ENCODE results near the gene PCDHGC5.

Gene PCDHGC5

DNA sequence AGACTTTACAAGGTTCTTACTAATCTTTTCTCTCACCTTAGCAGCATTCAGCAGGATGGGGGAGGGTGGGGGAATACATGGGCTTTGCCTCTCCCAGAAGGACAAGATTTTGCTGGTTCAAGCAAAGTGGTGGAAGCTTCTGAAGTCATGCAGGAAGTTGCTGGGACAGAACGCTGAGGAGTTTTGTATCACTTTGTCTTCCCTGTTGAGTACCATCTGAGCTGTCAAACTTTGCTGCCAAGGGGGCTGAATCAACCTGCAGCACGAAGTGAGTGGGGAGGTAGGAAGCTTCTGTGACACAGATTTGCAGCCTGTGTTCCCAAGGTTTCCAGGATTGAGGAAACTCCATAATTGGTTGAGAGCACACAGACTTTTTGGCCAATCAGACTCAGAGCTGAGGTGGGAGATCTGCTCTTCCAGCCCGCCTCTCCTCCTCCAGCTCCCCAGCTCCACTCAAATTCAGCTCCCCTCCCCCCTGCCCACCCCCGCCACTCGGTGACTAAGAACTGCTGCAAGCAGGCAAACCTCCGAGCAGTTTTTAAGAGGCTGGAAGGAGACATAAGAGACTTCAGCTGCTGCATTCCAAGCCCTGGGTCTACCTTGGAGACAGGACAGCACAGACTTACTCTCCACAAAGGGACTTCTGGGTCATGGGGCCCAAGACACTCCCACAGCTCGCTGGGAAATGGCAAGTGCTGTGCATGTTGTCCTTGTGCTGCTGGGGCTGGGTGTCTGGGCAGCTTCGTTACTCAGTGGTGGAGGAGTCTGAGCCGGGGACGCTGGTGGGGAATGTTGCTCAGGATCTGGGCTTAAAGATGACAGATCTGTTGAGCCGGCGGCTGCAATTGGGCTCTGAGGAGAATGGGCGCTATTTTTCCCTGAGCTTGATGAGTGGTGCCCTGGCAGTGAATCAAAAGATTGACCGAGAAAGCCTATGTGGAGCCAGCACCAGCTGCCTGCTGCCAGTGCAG, at the start of gene PCDHGC5:
Gene PCDHGC5 (plus strand): TSS at position 491 of the 971 bp plus-strand sequence. CDS start 160 bp downstream, at position 651.
- DNase-seq (ENCODE audit: low spot score): peak; percentile 89

DNA sequence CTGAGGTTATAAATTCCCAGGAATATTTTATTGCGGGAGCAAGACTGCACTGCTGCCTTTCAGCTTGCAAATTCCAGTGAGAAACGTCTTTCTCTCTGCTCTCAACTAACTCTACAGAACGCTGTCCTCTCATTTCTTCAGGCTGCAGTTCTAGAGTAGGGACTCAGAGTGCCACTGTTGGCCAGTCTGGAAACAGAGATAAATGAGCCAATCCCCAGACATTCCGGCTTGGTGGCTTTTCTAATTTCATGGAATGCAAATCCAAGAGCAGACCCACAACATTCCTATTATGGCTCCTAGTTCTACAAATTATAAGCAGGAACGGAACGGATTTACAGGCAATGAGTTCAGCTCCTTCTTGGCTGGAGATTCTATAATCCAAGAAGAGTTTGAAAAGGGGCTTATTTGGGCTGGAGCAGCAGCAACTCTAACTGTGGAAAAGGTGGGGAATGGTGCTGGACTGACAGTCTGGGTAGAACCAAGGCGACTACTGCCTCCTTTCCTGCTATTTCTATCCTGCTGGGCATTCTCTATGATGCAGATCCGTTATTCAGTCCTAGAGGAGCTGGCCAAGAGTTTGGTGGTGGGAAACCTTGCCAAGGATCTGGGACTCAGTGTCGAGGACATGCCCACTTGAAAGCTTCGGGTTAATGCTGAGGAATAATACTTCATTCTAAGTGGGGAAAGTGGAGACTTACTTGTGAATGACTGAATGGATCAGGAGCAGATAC, 49.3 kb upstream of the PCDHGC5 start:
- no peak for DNase-seq (ENCODE audit: low spot score)

DNA sequence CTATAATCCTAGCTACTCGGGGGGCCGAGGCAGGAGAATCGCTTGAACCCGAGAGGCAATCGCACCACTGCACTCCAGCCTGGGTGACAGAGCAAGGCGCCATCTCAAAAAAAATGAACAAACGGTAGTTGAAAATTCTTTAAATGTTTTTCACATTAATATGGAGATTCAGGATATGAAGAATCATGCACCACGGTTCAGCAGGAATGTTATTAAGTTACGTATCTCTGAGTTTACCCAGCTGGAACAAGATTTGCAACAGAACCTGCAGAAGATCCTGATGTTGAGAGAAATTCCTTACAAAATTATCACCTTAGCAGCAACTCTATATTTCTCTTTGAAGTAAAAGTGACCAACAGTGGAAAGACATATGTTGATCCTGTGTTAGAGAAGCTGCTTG, 48.5 kb upstream of the PCDHGC5 start:
- no peak for DNase-seq (ENCODE audit: low spot score)

GRCh38 chr5:141441571-141442170, 47.2 kb upstream of the PCDHGC5 start:
- DNase-seq (ENCODE audit: low spot score): no peak

- no peak for DNase-seq (ENCODE audit: low spot score)
Measured at GRCh38 chr5:141465351-141465750, 23.5 kb upstream of the PCDHGC5 start.

GRCh38 chr5:141475625-141476131, 13.2 kb upstream of the PCDHGC5 start, which contains the start of gene PCDHGC3:
Gene PCDHGC3 (plus strand): TSS chr5:141475966. CDS start chr5:141476117, 151 bp downstream.
- peak; percentile 96 for DNase-seq (ENCODE audit: low spot score)

- DNase-seq (ENCODE audit: low spot score): peak; percentile 77
Measured at GRCh38 chr5:141476132-141476911, 12.6 kb upstream of the PCDHGC5 start.

DNA sequence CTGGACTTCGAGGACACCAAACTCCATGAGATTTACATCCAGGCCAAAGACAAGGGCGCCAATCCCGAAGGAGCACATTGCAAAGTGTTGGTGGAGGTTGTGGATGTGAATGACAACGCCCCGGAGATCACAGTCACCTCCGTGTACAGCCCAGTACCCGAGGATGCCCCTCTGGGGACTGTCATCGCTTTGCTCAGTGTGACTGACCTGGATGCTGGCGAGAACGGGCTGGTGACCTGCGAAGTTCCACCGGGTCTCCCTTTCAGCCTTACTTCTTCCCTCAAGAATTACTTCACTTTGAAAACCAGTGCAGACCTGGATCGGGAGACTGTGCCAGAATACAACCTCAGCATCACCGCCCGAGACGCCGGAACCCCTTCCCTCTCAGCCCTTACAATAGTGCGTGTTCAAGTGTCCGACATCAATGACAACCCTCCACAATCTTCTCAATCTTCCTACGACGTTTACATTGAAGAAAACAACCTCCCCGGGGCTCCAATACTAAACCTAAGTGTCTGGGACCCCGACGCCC, 11.8 kb upstream of the PCDHGC5 start:
- DNase-seq (ENCODE audit: low spot score): no peak

- no peak for DNase-seq (ENCODE audit: low spot score)
Measured at GRCh38 chr5:141477815-141478214, 11.1 kb upstream of the PCDHGC5 start.

GRCh38 chr5:141478321-141478945, 10.4 kb upstream of the PCDHGC5 start:
- no peak for DNase-seq (ENCODE audit: low spot score)

DNA sequence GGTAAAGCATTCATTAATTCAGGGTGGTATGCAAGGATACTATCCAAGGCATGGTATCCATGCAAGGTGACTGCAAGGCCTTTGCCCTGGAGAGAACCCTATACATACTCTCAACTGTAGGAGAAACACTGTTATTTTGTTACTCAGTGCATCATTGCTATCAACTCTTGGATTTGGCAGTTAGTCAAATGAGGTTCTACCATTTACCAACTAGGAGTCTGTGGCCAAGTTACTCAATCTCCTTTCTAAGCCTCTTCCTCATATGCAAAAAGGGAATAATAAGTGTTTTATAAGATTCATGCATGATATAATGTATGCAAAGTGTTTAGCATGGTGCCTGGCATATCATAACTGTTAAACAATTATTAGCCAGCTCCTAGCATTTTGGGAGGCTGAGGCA, 9.1 kb upstream of the PCDHGC5 start:
- no peak for DNase-seq (ENCODE audit: low spot score)

- no peak for DNase-seq (ENCODE audit: low spot score)
Measured at GRCh38 chr5:141483902-141484301, 5.0 kb upstream of the PCDHGC5 start.

GRCh38 chr5:141484310-141484640, 4.6 kb upstream of the PCDHGC5 start:
- DNase-seq (ENCODE audit: low spot score): no peak

DNA sequence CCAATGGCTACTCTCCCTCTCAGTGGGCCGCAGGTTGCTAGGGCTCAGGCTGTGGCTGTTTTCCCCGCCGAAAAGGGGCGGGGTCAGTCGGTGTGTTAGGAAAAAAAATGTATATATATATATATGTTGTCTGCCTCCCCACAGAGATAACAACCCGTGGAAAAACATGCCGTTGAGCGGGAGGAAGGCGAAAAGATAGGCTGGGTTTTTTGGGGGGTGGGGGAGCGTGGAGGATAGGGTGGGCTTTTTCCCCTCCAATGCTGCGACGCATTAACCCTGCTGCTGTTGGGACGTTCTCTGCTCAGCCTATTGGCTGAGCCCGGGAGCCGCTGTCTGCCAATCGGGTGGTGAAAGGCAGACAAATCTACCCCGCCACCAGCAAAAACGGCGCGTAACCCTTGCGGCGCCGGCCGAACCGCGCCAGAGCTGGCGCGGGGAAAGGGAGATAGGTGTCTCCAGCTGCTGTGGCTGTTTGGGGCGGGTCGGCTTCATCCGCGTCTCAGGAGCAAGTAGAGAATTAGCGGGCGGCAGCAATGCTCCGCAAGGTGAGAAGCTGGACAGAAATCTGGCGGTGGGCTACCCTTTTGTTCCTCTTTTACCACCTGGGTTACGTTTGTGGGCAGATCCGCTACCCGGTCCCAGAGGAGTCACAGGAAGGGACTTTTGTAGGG, 4.1 kb upstream of the PCDHGC5 start, which contains the start of gene PCDHGC4:
Gene PCDHGC4 (plus strand): TSS at position 390 of the 671 bp plus-strand sequence. CDS start 144 bp downstream, at position 534.
- DNase-seq (ENCODE audit: low spot score): no peak

- DNase-seq (ENCODE audit: low spot score): no peak
Measured at GRCh38 chr5:141485321-141486055, 3.4 kb upstream of the PCDHGC5 start.

DNA sequence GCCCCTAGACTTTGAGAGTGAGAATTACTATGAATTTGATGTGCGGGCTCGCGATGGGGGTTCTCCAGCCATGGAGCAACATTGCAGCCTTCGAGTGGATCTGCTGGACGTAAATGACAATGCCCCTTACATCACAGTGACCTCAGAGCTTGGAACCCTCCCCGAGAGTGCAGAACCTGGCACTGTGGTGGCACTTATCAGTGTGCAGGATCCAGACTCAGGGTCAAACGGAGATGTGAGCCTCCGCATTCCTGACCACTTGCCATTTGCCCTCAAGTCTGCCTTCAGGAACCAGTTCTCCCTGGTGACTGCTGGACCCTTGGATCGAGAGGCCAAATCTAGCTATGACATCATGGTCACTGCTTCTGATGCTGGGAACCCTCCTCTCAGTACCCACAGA, 2.8 kb upstream of the PCDHGC5 start:
- no peak for DNase-seq (ENCODE audit: low spot score)

DNA sequence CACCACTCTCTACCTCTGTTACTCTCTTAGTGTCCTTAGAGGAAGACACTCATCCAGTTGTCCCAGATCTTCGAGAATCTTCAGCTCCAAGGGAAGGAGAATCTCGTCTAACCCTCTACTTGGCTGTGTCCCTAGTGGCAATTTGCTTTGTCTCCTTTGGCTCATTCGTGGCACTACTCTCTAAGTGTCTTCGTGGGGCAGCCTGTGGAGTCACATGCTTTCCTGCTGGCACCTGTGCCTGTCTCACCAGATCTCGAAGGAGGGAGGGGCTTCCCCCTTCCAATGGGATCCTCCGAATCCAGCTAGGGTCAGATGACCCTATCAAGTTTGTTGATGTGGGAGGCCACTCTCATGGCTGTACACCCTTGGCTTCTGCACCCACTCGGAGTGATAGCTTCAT, 1.8 kb upstream of the PCDHGC5 start:
- no peak for DNase-seq (ENCODE audit: low spot score)

DNA sequence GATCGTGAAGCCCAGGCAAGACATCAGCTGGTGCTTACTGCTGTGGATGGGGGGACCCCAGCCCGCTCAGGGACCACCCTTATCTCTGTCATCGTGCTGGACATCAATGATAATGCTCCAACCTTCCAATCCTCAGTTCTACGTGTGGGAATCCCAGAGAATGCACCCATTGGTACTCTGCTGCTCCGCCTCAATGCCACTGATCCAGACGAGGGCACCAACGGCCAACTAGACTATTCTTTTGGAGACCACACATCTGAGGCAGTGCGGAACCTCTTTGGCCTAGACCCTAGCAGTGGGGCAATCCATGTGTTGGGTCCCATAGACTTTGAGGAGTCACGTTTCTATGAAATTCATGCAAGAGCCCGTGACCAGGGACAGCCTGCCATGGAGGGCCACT, 960 bp downstream of the PCDHGC5 start:
- DNase-seq (ENCODE audit: low spot score): no peak

DNA sequence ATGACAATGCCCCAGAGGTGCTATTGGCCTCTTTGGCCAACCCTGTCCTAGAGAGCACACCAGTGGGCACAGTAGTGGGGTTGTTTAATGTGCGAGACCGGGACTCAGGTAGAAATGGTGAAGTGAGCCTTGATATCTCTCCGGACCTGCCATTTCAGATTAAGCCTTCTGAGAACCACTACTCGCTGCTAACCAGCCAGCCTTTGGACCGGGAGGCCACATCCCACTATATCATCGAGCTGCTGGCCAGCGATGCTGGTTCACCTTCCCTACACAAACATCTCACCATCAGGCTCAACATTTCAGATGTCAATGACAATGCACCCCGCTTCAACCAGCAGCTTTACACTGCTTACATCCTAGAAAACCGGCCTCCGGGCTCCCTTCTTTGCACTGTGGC, 1.4 kb downstream of the PCDHGC5 start:
- no peak for DNase-seq (ENCODE audit: low spot score)
